ENCODE measurements around the gene CAV2.

The CAV2 gene

GRCh38 chr7:116526897-116527296 is 27.4 kb downstream of the CAV2 start:
- FAIRE-seq: no peak
- DNase-seq (ENCODE audit: insufficient read length, low spot score): no peak
- no peak for TF ChIP-seq CTCF (IDR thresholded peaks at IDR 0.05; ENCODE audit: insufficient read depth, missing control alignments)

- TF ChIP-seq CTCF (IDR thresholded peaks at IDR 0.05; ENCODE audit: insufficient read depth, missing control alignments): no peak
- no peak for DNase-seq (ENCODE audit: insufficient read length, low spot score)
- no peak for FAIRE-seq
These were observed 28.0 kb downstream of the CAV2 start for GRCh38 chr7:116527521-116527920.

GRCh38 chr7:116528008-116528789 is 28.7 kb downstream of the CAV2 start:
- no peak for TF ChIP-seq CTCF (IDR thresholded peaks at IDR 0.05; ENCODE audit: insufficient read depth, missing control alignments)
- DNase-seq (ENCODE audit: insufficient read length, low spot score) (no peak), FAIRE-seq (no peak)

- DNase-seq (ENCODE audit: insufficient read length, low spot score) (no peak), FAIRE-seq (no peak)
- TF ChIP-seq CTCF (IDR thresholded peaks at IDR 0.05; ENCODE audit: insufficient read depth, missing control alignments): no peak
These were observed 29.7 kb downstream of the CAV2 start for GRCh38 chr7:116529250-116529649.

- FAIRE-seq: no peak
- no peak for DNase-seq (ENCODE audit: insufficient read length, low spot score)
- no peak for TF ChIP-seq CTCF (IDR thresholded peaks at IDR 0.05; ENCODE audit: insufficient read depth, missing control alignments)
These were observed 30.7 kb downstream of the CAV2 start for GRCh38 chr7:116530107-116530820.

GRCh38 chr7:116532102-116532688 is 32.7 kb downstream of the CAV2 start:
- no peak for FAIRE-seq
- no peak for DNase-seq (ENCODE audit: insufficient read length, low spot score)
- no peak for TF ChIP-seq CTCF (IDR thresholded peaks at IDR 0.05; ENCODE audit: insufficient read depth, missing control alignments)

Data from D721Med (cell line).